Measurements from ENCODE around the gene IGF2BP3.

GRCh38 chr7:23410446-23411183 lies 59.7 kb downstream of the IGF2BP3 start:
- TF ChIP-seq CTCF (IDR thresholded peaks at IDR 0.05) (no peak), POLR2AphosphoS5 (IDR thresholded peaks at IDR 0.05) (no peak), POLR2A (IDR thresholded peaks at IDR 0.05) (no peak), EP300 (IDR thresholded peaks at IDR 0.05) (no peak)

All from gastroesophageal sphincter (tissue), 3 donors.